HG02763 (cell line): ENCODE results near the gene USP14.
"Not testable (repeated sequence)": the region's sequence is repeated elsewhere in the genome, so short reads cannot be mapped to it uniquely, and the experiment has no call there.

Experiments
- ATAC-seq: cut with Tn5 transposase; IDR thresholded peaks from one replicate; pipeline ENCODE4 v1.9.1; 2021; ENCODE audit warnings: mild to moderate bottlenecking, moderate library complexity; ENCODE audit not compliant: unreplicated experiment

The USP14 gene

DNA sequence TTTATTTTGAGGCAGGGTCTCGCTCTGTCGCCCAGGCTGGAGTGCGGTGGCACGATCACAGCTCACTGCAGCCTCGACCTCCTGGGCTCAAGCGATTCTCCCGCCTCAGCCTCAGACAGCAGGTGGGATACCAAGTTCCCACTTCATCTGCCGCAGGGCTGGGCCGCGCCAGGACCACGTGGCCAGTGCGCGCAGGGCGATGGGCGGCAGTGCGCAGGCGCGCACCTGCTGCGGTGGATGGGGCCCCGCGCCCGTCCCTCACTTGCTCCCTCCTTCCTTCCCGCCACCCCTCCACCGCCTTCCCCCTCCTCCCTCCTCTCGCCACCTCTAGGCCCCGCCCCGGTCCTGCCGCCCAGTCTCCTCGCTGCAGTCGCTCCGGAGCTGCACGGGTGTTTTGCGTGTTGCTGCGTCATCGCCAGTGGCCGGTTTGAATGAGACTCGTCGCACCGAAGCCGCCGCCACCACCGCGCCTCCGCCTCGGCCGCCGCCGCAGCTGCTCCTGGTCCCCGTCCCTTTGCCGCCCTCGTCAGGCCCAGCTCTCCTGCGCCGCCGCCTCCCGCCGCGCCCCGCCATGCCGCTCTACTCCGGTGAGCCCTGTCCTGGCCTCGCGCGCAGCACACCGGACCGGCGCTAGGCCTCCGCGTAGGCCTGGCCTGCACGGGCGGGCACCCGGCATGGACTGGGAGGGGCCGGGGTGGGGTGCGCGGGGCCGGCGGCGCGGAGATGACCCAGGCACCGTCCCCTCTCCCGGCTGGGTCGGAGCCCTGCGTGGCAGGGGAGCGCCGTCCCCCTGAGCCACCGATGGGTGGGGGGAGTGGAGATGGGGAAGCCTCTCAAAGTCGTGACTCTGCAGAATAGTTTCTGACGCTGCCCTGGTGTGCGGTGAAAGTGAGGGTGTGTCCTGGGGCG, at the start of gene USP14:
Gene USP14, plus strand, starts transcription at position 430 of the 909 bp plus-strand sequence. Its CDS starts 142 bp downstream, at position 572.
- peak; percentile 91 for ATAC-seq

DNA sequence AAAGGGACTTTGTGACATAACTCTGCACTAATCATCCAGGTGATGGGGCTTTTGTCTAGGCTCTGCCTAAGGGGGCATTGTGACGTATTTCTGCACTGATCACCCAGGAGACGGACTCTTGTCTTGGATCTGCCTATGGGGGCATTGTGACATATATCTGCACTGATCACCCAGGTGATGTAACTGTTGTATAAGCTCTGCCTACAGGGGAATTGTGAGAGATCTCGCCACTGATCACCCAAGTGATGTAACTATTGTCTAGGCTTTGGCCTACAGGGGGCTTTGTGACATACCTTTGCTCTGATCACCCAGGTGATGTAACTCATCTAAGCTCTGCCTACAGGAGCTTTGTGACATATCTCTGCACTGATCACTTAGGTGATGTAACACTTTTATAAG, 49.7 kb upstream of the USP14 start:
- peak; percentile 8 for ATAC-seq

GRCh38 chr18:109130-109921, 49.0 kb upstream of the USP14 start:
- ATAC-seq, result peak; percentile 13

DNA sequence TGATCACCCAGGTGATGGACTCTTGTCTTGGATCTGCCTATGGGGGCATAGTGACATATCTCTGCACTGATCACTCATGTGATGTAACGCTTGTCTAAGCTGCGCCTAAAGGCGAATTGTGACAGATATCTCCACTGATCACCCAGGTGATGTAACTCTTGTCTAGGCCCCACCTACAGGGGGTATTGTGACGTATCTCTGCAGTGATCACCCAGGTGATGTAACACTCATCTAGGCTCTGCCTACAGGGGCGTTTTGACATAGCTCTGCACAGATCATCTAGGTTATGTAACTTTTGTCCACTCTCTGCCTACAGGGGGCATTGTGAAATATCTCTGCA, 48.5 kb upstream of the USP14 start:
- not testable (repeated sequence) for ATAC-seq

DNA sequence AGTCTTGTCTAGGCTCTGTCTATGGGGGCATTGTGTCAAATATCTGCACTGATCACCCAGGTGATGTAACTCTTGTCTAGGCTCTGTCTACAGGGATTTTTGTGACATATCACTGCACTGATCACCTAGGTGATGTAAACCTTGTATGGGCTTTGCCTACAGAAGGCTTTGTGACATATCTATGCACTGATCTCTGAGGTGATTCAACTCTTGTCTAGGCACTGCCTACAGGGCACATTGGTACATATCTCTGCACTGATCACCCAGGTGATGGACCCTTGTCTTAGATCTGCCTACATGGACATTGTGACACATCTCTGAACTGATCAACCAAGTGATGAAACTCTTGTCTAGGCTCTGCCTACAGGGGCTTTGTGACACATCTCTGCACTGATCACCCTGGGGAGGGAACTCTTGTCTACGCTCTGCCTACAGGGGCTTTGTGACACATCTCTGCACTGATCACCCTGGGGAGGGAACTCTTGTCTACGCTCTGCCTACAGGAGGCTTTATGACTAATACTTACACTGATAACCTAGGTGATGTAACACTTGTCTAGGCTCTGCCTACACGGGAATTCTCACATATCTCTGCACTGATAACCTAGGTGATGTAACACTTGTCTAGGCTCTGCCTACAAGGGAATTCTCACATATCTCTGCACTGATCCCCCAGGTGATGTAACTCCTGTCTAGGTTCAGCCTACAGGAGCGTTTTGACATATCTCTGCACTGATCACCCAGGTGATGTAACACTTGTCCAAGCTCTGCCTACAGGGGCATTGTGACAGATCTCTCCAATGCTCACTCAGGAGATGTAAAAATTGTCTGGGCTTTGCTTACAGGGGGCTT, 47.8 kb upstream of the USP14 start:
- ATAC-seq, result not testable (repeated sequence)

GRCh38 chr18:111306-112014, 46.9 kb upstream of the USP14 start:
- no peak for ATAC-seq

DNA sequence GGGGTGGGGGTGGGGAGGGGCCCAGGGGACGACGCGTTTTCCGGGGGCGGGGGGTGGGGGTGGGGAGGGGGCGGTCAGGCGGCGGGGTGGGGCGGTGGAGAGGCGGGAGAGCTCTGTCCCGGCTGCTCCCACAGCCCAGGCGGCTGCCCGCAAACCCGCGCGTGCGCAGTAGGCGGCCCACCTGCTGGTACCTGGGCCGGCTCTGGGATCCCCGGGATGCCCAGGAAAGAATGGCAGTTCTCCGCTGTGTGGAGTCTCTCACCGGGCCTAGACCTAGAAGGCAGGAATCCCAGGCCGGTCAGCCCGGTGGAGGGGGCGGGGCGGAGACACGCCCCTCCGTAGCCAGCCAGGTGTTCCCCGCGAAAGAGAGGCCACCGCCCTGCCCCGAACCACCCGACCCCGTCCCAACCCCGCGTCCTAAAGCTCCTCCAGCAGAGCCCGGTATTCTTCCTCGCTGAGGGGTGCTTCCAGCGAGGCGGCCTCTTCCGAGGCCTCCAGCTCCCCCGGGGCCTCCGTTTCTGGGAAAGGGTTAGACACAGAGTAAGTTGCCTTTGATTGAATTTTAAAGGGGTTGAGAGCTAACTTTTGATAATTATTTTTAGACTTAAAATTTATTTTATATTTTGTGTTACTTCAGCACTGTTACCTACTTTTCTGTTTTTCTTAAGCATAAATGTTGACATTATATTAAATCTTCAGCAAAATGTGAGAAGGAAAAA, 46.2 kb upstream of the USP14 start:
- not testable (repeated sequence) for ATAC-seq

DNA sequence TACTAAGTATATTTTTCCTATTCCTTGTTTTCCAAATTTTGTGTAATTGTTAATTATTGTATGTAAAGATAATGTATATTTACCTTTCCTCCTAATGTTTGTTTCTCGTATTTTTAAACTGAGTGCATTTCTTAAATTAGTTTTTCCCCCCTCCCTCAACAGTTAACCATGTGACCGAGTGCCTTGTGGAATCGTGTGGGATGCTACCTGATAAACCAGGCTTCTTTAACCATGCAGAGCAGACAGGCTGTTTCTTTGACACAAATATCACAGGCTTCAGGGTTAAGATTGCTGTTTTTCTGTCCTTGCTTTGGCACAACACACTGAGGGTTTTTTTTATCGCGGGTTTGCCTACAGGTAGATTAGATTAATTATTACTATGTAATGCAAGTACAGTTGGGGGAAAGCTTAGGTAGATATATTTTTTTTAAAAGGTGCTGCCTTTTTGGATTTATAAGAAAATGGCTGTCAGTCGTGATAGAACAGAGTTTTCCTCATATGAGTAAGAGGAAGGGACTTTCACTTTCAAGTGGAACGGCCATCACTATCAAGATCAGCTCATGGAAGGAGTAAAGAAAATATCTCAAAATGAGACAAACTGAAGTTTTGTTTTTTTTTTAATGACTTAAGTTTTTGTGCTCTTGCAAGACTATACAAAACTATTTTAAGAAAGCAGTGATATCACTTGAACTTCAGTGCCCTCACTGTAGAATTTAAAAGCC, 37.7 kb upstream of the USP14 start:
- not testable (repeated sequence) for ATAC-seq

DNA sequence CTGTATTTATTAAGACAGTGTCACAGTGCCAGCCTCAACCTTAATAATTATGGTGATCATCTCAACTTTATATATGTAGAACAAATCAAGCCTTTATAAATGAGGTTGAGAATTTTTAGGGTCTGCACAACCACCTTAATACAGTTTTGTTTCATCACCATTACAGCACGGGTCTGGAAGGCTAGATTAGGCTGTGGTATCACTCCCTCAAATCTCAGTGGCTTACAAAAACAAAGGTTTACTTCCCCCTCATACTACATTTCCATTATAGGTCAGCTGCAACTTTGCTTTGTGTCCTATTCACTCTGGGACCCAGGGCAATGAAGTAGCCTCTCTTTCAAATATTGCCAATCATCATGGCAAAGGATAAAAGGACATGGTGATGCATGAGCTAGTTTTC, 23.3 kb upstream of the USP14 start:
- ATAC-seq, result no peak

DNA sequence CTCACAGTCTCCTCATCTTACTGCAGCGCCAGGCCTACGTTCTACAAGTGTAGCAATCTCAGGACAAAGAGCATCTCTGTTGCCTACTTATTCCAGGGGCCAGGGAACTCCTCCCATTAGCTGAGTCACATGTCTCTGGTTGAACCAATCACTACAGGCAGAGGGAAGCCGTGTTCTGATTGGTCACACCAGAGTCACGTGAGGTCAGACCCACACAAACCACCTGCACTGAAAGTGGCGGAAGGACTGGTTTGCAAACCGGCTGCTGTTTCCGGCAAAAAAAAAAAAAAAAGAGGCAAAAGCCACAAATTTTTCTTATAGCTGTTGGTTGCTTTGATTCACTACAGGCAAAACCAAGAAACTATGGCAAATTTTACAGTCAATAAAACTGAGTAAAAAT, 21.9 kb upstream of the USP14 start:
- no peak for ATAC-seq

DNA sequence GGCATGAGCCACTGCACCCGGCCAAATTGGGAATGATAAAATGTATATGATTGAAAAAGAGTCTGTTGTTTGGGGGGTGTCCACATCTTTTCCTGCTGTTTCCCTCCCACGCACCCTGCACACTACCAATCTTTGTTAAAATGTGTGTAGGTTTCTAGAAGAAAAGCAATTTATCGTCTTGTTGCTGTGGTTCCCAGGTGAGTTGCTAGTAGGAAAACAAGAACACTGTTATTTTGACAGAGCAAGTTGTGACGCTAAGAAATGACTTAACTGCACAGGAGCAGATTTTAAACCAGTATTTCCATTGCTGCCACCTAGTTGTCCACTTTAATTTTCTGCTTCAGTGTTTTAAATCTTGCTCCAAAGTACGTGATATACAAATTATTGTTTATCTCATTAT, 21.0 kb upstream of the USP14 start:
- no peak for ATAC-seq

DNA sequence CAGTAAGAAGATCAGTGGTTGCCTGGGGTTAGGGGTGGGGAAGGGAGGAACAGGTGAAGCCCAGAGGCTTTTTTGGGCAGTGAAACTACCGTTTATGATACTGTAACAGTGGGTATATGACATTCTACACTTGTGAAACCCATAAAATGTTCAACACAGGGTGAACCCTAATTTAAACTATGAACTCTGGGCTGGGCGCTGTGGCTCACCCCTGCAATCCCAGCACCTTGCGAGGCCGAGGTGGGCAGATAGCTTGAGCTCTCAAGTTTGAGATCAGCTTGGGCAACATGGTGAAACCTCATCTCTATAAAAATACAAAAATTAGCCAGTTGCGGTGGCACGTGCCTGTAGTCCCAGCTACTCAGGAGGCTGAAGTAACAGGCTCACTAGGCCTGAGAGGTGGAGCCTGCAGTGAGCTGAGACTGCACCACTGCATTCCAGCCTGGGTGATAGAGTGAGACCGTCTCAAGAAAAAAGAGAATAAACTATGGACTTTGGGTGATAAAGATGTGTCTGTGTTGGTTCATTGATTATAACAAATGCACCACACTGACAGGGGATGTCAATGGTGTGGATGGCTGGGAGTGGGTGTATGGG, 17.6 kb upstream of the USP14 start:
- no peak for ATAC-seq

DNA sequence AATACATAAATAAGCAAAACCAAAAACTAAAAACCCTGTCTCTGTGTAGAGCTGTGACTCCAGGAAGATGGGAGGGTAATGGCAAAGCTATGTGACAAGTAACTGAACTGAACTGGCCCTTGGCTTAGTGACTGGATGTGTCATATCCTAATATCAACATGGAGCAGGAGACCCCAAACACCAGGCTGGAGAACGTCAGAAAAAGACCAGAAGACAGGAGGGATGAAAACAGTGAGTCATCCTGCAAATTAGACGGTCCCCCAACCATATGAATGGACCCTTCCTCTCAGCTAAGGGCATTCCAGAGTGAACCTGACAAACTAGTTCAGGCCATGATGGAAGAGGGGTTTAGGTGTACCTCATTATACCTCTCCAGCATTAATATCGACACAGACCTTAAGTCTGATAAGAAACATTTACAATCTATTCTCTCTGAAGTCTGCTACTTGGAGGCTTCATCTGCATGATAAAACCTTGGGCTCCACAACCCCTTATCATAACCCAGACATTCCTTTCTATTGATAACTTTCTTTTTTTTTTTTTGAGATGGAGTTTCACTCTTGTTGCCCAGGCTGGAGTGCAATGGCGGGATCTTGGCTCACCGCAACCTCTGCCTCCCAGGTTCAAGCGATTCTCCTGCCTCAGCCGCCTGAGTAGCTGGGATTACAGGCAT, 15.6 kb upstream of the USP14 start:
- ATAC-seq, result not testable (repeated sequence)

GRCh38 chr18:148841-149240, 9.5 kb upstream of the USP14 start:
- no peak for ATAC-seq

GRCh38 chr18:154151-154550, 4.2 kb upstream of the USP14 start:
- no peak for ATAC-seq

GRCh38 chr18:155688-156087, 2.7 kb upstream of the USP14 start:
- no peak for ATAC-seq

- ATAC-seq, result no peak
These were observed 1.7 kb upstream of the USP14 start for GRCh38 chr18:156514-157230.
